DND-41 (cell line): Measurements from ENCODE around the gene DMP1.

Experiments used
- ATAC-seq: fragments of 200-7000 bp; cut with Tn5 transposase; 3 replicates; pipeline ENCODE4 v1.9.1; 2021; ENCODE audit warnings: low read depth; ENCODE audit not compliant: insufficient read depth
- DNase-seq: peaks from one replicate; pipeline ENCODE4 v3.0.0-alpha.2; 2020
- H2AFZ ChIP-seq: 2 replicates; pipeline ENCODE4 v1.6.0; 2012; ENCODE audit warnings: low read depth, low read length
- H3K27ac ChIP-seq: 2 replicates; pipeline ENCODE4 v1.5.1; 2012; ENCODE audit warnings: low read length, inconsistent platforms
- H3K27me3 ChIP-seq: fragments of 200-600 bp; sonication (generic); 2 replicates; pipeline ENCODE4 v1.6.0; 2012; ENCODE audit warnings: low read length, mild to moderate bottlenecking, inconsistent platforms; ENCODE audit not compliant: insufficient read depth, poor library complexity
- H3K36me3 ChIP-seq: 2 replicates; pipeline ENCODE4 v1.5.1; 2012; ENCODE audit warnings: low read length, inconsistent platforms; ENCODE audit not compliant: insufficient read depth
- H3K4me1 ChIP-seq: 2 replicates; pipeline ENCODE4 v1.5.1; 2012; ENCODE audit warnings: mild to moderate bottlenecking, low read length; ENCODE audit not compliant: insufficient read depth
- H3K4me2 ChIP-seq: 2 replicates; pipeline ENCODE4 v1.6.0; 2012; ENCODE audit warnings: mild to moderate bottlenecking, moderate library complexity, low read length, inconsistent platforms; ENCODE audit not compliant: insufficient read depth
- H3K4me3 ChIP-seq, 2 experiments: fragments of 200-600 bp in 1 of 2; shearing (Covaris generic) in 1 of 2; 2 replicates each; pipeline ENCODE4 v1.5.1; 2012 to 2016; ENCODE audit warnings: inconsistent platforms in 2 of 2, low read length in 2 of 2, mild to moderate bottlenecking in 2 of 2, low read depth in 1 of 2, moderate library complexity in 1 of 2
- H3K79me2 ChIP-seq: 2 replicates; pipeline ENCODE4 v1.6.0; 2012; ENCODE audit warnings: low read length, inconsistent platforms; ENCODE audit not compliant: insufficient read depth
- H3K9ac ChIP-seq: 2 replicates; pipeline ENCODE4 v1.6.0; 2012; ENCODE audit warnings: low read depth, mild to moderate bottlenecking, inconsistent platforms, low read length, moderate library complexity
- H3K9me3 ChIP-seq: 2 replicates; pipeline ENCODE4 v1.5.1; 2012; ENCODE audit warnings: low read length, moderate library complexity, mild to moderate bottlenecking, inconsistent platforms; ENCODE audit not compliant: insufficient read depth, severe bottlenecking
- H4K20me1 ChIP-seq: 2 replicates; pipeline ENCODE4 v1.6.0; 2012; ENCODE audit warnings: low read length; ENCODE audit not compliant: insufficient read depth
- CTCF ChIP-seq: IDR thresholded peaks from 2 replicates; pipeline ENCODE4 v1.5.1; 2012; ENCODE audit warnings: borderline replicate concordance, low read length, moderate library complexity, mild to moderate bottlenecking; ENCODE audit not compliant: poor library complexity, severe bottlenecking; ENCODE audit errors: extremely low read depth
- EZH2 ChIP-seq: IDR thresholded peaks from 3 replicates; pipeline ENCODE4 v1.6.1; 2012; ENCODE audit warnings: borderline replicate concordance, low read depth, mild to moderate bottlenecking, moderate library complexity, low read length, inconsistent platforms; ENCODE audit not compliant: severe bottlenecking

The DMP1 gene

GRCh38 chr4:87633243-87633642 lies 16.8 kb upstream of the DMP1 start:
- no peak overlapping the region for H3K4me3 ChIP-seq
- no peak overlapping the region for H3K27ac ChIP-seq
- DNase-seq (no peak), ATAC-seq (no peak)
- H3K79me2 ChIP-seq, result no peaks in the 10 kb centered on the region
- H3K4me2 ChIP-seq, result no peak overlapping the region
- no peak for TF ChIP-seq EZH2
- TF ChIP-seq CTCF, result no peak
- H3K27me3 ChIP-seq, result no peaks in the 10 kb centered on the region
- H3K36me3 ChIP-seq, result no peaks in the 10 kb centered on the region
- no peaks in the 10 kb centered on the region for H4K20me1 ChIP-seq
- no peak overlapping the region for H2AFZ ChIP-seq
- no peaks in the 10 kb centered on the region for H3K9me3 ChIP-seq
- H3K9ac ChIP-seq, result no peak overlapping the region
- no peaks in the 10 kb centered on the region for H3K4me1 ChIP-seq

- no peak overlapping the region for H3K9ac ChIP-seq
- H3K4me1 ChIP-seq, result no peaks in the 10 kb centered on the region
- H3K9me3 ChIP-seq, result no peaks in the 10 kb centered on the region
- no peak overlapping the region for H3K4me3 ChIP-seq
- no peak overlapping the region for H2AFZ ChIP-seq
- no peaks in the 10 kb centered on the region for H3K27me3 ChIP-seq
- ATAC-seq (no peak), DNase-seq (no peak)
- no peaks in the 10 kb centered on the region for H3K36me3 ChIP-seq
- H3K27ac ChIP-seq, result no peak overlapping the region
- TF ChIP-seq CTCF, result no peak
- no peak for TF ChIP-seq EZH2
- no peaks in the 10 kb centered on the region for H4K20me1 ChIP-seq
- H3K4me2 ChIP-seq, result no peak overlapping the region
- H3K79me2 ChIP-seq, result no peaks in the 10 kb centered on the region
Measured at GRCh38 chr4:87644286-87644685, 5.8 kb upstream of the DMP1 start.

- H3K36me3 ChIP-seq, result no peaks in the 10 kb centered on the region
- ATAC-seq, result no peak
- no peak overlapping the region for H2AFZ ChIP-seq
- H3K4me3 ChIP-seq, result no peak overlapping the region
- no peak for TF ChIP-seq EZH2
- no peak for TF ChIP-seq CTCF
- H3K27me3 ChIP-seq, result peaks cover 3% of the 10 kb centered on the region
- no peak for DNase-seq
- H4K20me1 ChIP-seq, result no peaks in the 10 kb centered on the region
- no peaks in the 10 kb centered on the region for H3K79me2 ChIP-seq
- no peaks in the 10 kb centered on the region for H3K9me3 ChIP-seq
- H3K4me1 ChIP-seq, result no peaks in the 10 kb centered on the region
- no peak overlapping the region for H3K9ac ChIP-seq
- H3K27ac ChIP-seq, result no peak overlapping the region
- no peak overlapping the region for H3K4me2 ChIP-seq
Measured at GRCh38 chr4:87650938-87651337, 858 bp downstream of the DMP1 start.

- H3K27me3 ChIP-seq, result peaks cover 3% of the 10 kb centered on the region
- H3K4me3 ChIP-seq, result no peak overlapping the region
- ATAC-seq, result no peak
- no peaks in the 10 kb centered on the region for H4K20me1 ChIP-seq
- no peak overlapping the region for H3K27ac ChIP-seq
- H3K36me3 ChIP-seq, result no peaks in the 10 kb centered on the region
- no peaks in the 10 kb centered on the region for H3K79me2 ChIP-seq
- H3K4me1 ChIP-seq, result no peaks in the 10 kb centered on the region
- no peak overlapping the region for H3K9ac ChIP-seq
- H2AFZ ChIP-seq, result no peak overlapping the region
- H3K9me3 ChIP-seq, result no peaks in the 10 kb centered on the region
- DNase-seq, result no peak
- TF ChIP-seq CTCF (no peak), EZH2 (no peak)
- H3K4me2 ChIP-seq, result no peak overlapping the region
Measured at GRCh38 chr4:87651941-87652340, 1.9 kb downstream of the DMP1 start.
